Lower leg skin (tissue), 3 donors: ENCODE data around the gene PLCZ1.

Experiments
- POLR2A ChIP-seq, 2 donors: fragments of 450-650 bp; IDR thresholded peaks; one replicate each; pipeline ENCODE4 v1.6.1; 2016 to 2017; ENCODE audit warnings: antibody characterized with exemption in 2 of 2, mild to moderate bottlenecking in 1 of 2, moderate library complexity in 1 of 2
- TF ChIP-seq, protein P1 (sequence below), 3 donors: fragments of 450-650 bp; IDR thresholded peaks; one replicate each; pipeline ENCODE4 v1.5.1; 2016; ENCODE audit warnings: antibody characterized with exemption in 3 of 3, mild to moderate bottlenecking in 3 of 3, moderate library complexity in 2 of 3

DNA sequence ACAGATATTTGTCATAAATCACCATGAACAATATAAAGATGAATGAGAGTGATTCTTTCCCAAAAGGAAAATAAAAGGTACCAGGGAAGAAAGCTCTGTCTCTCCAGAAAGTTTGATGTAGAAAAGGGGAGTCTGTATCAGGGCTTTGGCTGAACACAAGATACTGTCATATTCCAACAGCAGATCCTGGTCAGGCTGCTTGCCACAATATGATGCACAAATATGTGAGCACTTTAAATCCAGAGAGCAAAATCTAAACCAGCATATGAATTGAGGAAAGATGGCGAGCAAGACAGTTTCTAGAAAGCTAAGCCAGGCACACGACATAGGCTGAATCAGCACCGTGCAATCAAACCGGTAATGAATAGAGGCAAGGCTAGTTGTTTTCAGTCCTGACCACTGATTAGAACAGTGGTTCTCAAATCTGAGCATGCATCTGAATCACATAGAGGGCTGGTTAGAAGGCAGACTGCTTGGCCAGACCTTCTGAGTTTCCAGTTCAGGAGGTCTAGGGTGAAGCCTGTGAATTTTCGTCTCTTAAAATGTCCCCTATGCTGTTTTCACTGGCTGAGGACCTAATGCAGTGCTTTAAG is 60.7 kb downstream of the PLCZ1 start:
- TF ChIP-seq, protein P1, sequence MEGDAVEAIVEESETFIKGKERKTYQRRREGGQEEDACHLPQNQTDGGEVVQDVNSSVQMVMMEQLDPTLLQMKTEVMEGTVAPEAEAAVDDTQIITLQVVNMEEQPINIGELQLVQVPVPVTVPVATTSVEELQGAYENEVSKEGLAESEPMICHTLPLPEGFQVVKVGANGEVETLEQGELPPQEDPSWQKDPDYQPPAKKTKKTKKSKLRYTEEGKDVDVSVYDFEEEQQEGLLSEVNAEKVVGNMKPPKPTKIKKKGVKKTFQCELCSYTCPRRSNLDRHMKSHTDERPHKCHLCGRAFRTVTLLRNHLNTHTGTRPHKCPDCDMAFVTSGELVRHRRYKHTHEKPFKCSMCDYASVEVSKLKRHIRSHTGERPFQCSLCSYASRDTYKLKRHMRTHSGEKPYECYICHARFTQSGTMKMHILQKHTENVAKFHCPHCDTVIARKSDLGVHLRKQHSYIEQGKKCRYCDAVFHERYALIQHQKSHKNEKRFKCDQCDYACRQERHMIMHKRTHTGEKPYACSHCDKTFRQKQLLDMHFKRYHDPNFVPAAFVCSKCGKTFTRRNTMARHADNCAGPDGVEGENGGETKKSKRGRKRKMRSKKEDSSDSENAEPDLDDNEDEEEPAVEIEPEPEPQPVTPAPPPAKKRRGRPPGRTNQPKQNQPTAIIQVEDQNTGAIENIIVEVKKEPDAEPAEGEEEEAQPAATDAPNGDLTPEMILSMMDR (IDR thresholded peaks at IDR 0.05): no peak
- TF ChIP-seq POLR2A (IDR thresholded peaks at IDR 0.05): no peak
